Skeletal muscle tissue (tissue), 4 donors: ENCODE data around the gene COL23A1. TPM values are rescaled to one million over a fixed set of nuclear protein-coding genes. Genes with fewer than 3 reads are reported as not detected.

Experiments
- H3K27ac ChIP-seq: one replicate; pipeline ENCODE4 v1.7.0; 2013; ENCODE audit warnings: mild to moderate bottlenecking, low read depth, low read length, inconsistent platforms
- H3K27me3 ChIP-seq, 3 donors: one replicate each; pipeline ENCODE4 v1.7.0; 2013; ENCODE audit warnings: low read length in 3 of 3; ENCODE audit not compliant: control insufficient read depth in 3 of 3, insufficient read depth in 3 of 3
- H3K36me3 ChIP-seq, 3 donors: one replicate each; pipeline ENCODE4 v1.7.0; 2013; ENCODE audit warnings: low read length in 3 of 3; ENCODE audit not compliant: control insufficient read depth in 3 of 3, insufficient read depth in 3 of 3
- H3K4me1 ChIP-seq, 3 donors: one replicate each; pipeline ENCODE4 v1.7.0; 2013; ENCODE audit warnings: low read length in 3 of 3, mild to moderate bottlenecking in 3 of 3; ENCODE audit not compliant: control insufficient read depth in 3 of 3, insufficient read depth in 3 of 3
- H3K4me3 ChIP-seq, 3 donors: one replicate each; pipeline ENCODE4 v1.7.0; 2013; ENCODE audit warnings: low read length in 3 of 3
- H3K9ac ChIP-seq, 3 donors: one replicate each; pipeline ENCODE4 v1.7.0; 2013; ENCODE audit warnings: low read length in 3 of 3, mild to moderate bottlenecking in 3 of 3, moderate library complexity in 2 of 3, low read depth in 1 of 3
- H3K9me3 ChIP-seq, 3 donors: one replicate each; pipeline ENCODE4 v1.7.0; 2013; ENCODE audit warnings: low read length in 3 of 3; ENCODE audit not compliant: control insufficient read depth in 3 of 3
- total RNA-seq: library from RNA; depleted of rRNA; stranded (reverse); fragments of >200 nt; gene quantifications from one replicate; pipeline ENCODE4 v1.2.3, GENCODE V29; 2014
- donor health status: Osteomylitis.

COL23A1 gene
- total RNA-seq, 1 donor from 2014 or later: 0.52 TPM

- Histone ChIP-seq H3K27me3 (peaks cover 0 to 20% (median 3%) of the 10 kb centered on the region in 3 donors), H3K4me3 (no peak overlapping the region), H3K9ac (no peak overlapping the region), H3K27ac (no peak overlapping the region), H3K4me1 (no peaks in the 10 kb centered on the region), H3K36me3 (no peaks in the 10 kb centered on the region), H3K9me3 (peaks cover 8 to 11% (median 10%) of the 10 kb centered on the region in 3 donors)
These were observed 73.5 kb downstream of the COL23A1 start for GRCh38 chr5:178516504-178517235.

GRCh38 chr5:178515776-178516503 lies 74.3 kb downstream of the COL23A1 start:
- peaks cover 0 to 20% (median 3%) of the 10 kb centered on the region in 3 donors for H3K27me3 ChIP-seq
- H3K9me3 ChIP-seq: peaks cover 8 to 11% (median 10%) of the 10 kb centered on the region in 3 donors
- H3K9ac ChIP-seq: no peak overlapping the region
- no peaks in the 10 kb centered on the region for H3K4me1 ChIP-seq
- H3K27ac ChIP-seq: no peak overlapping the region
- H3K4me3 ChIP-seq: no peak overlapping the region
- no peaks in the 10 kb centered on the region for H3K36me3 ChIP-seq

GRCh38 chr5:178514851-178515418 lies 75.3 kb downstream of the COL23A1 start:
- Histone ChIP-seq H3K9me3 (peaks cover 8 to 11% (median 10%) of the 10 kb centered on the region in 3 donors), H3K36me3 (no peaks in the 10 kb centered on the region), H3K4me1 (no peaks in the 10 kb centered on the region), H3K9ac (no peak overlapping the region), H3K4me3 (no peak overlapping the region), H3K27me3 (peaks cover 0 to 20% (median 3%) of the 10 kb centered on the region in 3 donors), H3K27ac (no peak overlapping the region)

GRCh38 chr5:178511172-178511571 lies 79.0 kb downstream of the COL23A1 start:
- no peak overlapping the region for H3K27ac ChIP-seq
- H3K27me3 ChIP-seq: peaks cover 0 to 15% (median 3%) of the 10 kb centered on the region in 3 donors
- H3K4me3 ChIP-seq: no peak overlapping the region
- H3K9me3 ChIP-seq: peaks cover 7 to 11% (median 10%) of the 10 kb centered on the region in 3 donors
- H3K36me3 ChIP-seq: no peaks in the 10 kb centered on the region
- no peaks in the 10 kb centered on the region for H3K4me1 ChIP-seq
- H3K9ac ChIP-seq: no peak overlapping the region

- H3K9ac ChIP-seq: no peak overlapping the region
These were observed 80.6 kb downstream of the COL23A1 start for GRCh38 chr5:178509491-178510057.

GRCh38 chr5:178507151-178507932 lies 82.9 kb downstream of the COL23A1 start:
- Histone ChIP-seq H3K27me3 (no peaks in the 10 kb centered on the region), H3K4me3 (no peak overlapping the region), H3K9me3 (peaks cover 0 to 1% (median 0%) of the 10 kb centered on the region in 3 donors), H3K27ac (no peak overlapping the region), H3K36me3 (no peaks in the 10 kb centered on the region), H3K9ac (no peak overlapping the region), H3K4me1 (no peaks in the 10 kb centered on the region)

More at GRCh38 chr5:178509491-178510057, 80.6 kb downstream of the COL23A1 start:
- H3K27ac ChIP-seq: no peak overlapping the region
- H3K4me1 ChIP-seq: no peaks in the 10 kb centered on the region
- H3K9me3 ChIP-seq: peaks cover 7 to 11% (median 10%) of the 10 kb centered on the region in 3 donors
- H3K36me3 ChIP-seq: no peaks in the 10 kb centered on the region
- H3K27me3 ChIP-seq: peaks cover 0 to 8% (median 3%) of the 10 kb centered on the region in 3 donors
- H3K4me3 ChIP-seq: no peak overlapping the region

- Histone ChIP-seq H3K9me3 (peaks cover 0 to 1% (median 0%) of the 10 kb centered on the region in 3 donors), H3K4me1 (no peaks in the 10 kb centered on the region), H3K9ac (no peak overlapping the region), H3K4me3 (no peak overlapping the region), H3K36me3 (no peaks in the 10 kb centered on the region), H3K27ac (no peak overlapping the region), H3K27me3 (no peaks in the 10 kb centered on the region)
These were observed 84.4 kb downstream of the COL23A1 start for GRCh38 chr5:178505639-178506407.

GRCh38 chr5:178504340-178504960 lies 85.7 kb downstream of the COL23A1 start:
- no peaks in the 10 kb centered on the region for H3K4me1 ChIP-seq
- no peak overlapping the region for H3K4me3 ChIP-seq
- H3K9ac ChIP-seq: no peak overlapping the region
- no peaks in the 10 kb centered on the region for H3K36me3 ChIP-seq
- no peaks in the 10 kb centered on the region for H3K27me3 ChIP-seq
- H3K9me3 ChIP-seq: peaks cover 0 to 1% (median 0%) of the 10 kb centered on the region in 3 donors
- H3K27ac ChIP-seq: no peak overlapping the region
